ENCODE results near the gene TBC1D22A. TPM values are rescaled to one million over a fixed set of nuclear protein-coding genes. Genes with fewer than 3 reads are reported as not detected.

Gene TBC1D22A
- total and polyA plus RNA-seq, 2 experiments from 2014 or later = 9.6 to 13.3 TPM

- Mint-ChIP-seq H3K36me3 (ENCODE audit: low read depth) (no peaks in the 10 kb centered on the region), H3K9me3 (no peaks in the 10 kb centered on the region), H3K4me1 (peaks cover 16% of the 10 kb centered on the region; the same call in 2 of the 3 replicates), H3K4me3 (no peak overlapping the region), H3K27ac (no peak overlapping the region), H3K27me3 (ENCODE audit: insufficient read depth, low read depth, poor library complexity) (no peaks in the 10 kb centered on the region)
- TF ChIP-seq ZNF331 (CRISPR knock-in tag; IDR thresholded peaks at IDR 0.05; ENCODE audit: low read depth) = no peak
- TF ChIP-seq ZNF114 (CRISPR knock-in tag; IDR thresholded peaks at IDR 0.05) = no peak
- no peak for TF ChIP-seq POLR2AphosphoS5 (IDR thresholded peaks at IDR 0.05; ENCODE audit: low read depth)
- TF ChIP-seq JUNB (IDR thresholded peaks at IDR 0.05; ENCODE audit: unreplicated experiment) = no peak
- no peak for TF ChIP-seq CTCF (conservative IDR thresholded peaks at IDR 0.05; ENCODE audit: low read depth in 2 of 2)
- TF ChIP-seq, protein P1, sequence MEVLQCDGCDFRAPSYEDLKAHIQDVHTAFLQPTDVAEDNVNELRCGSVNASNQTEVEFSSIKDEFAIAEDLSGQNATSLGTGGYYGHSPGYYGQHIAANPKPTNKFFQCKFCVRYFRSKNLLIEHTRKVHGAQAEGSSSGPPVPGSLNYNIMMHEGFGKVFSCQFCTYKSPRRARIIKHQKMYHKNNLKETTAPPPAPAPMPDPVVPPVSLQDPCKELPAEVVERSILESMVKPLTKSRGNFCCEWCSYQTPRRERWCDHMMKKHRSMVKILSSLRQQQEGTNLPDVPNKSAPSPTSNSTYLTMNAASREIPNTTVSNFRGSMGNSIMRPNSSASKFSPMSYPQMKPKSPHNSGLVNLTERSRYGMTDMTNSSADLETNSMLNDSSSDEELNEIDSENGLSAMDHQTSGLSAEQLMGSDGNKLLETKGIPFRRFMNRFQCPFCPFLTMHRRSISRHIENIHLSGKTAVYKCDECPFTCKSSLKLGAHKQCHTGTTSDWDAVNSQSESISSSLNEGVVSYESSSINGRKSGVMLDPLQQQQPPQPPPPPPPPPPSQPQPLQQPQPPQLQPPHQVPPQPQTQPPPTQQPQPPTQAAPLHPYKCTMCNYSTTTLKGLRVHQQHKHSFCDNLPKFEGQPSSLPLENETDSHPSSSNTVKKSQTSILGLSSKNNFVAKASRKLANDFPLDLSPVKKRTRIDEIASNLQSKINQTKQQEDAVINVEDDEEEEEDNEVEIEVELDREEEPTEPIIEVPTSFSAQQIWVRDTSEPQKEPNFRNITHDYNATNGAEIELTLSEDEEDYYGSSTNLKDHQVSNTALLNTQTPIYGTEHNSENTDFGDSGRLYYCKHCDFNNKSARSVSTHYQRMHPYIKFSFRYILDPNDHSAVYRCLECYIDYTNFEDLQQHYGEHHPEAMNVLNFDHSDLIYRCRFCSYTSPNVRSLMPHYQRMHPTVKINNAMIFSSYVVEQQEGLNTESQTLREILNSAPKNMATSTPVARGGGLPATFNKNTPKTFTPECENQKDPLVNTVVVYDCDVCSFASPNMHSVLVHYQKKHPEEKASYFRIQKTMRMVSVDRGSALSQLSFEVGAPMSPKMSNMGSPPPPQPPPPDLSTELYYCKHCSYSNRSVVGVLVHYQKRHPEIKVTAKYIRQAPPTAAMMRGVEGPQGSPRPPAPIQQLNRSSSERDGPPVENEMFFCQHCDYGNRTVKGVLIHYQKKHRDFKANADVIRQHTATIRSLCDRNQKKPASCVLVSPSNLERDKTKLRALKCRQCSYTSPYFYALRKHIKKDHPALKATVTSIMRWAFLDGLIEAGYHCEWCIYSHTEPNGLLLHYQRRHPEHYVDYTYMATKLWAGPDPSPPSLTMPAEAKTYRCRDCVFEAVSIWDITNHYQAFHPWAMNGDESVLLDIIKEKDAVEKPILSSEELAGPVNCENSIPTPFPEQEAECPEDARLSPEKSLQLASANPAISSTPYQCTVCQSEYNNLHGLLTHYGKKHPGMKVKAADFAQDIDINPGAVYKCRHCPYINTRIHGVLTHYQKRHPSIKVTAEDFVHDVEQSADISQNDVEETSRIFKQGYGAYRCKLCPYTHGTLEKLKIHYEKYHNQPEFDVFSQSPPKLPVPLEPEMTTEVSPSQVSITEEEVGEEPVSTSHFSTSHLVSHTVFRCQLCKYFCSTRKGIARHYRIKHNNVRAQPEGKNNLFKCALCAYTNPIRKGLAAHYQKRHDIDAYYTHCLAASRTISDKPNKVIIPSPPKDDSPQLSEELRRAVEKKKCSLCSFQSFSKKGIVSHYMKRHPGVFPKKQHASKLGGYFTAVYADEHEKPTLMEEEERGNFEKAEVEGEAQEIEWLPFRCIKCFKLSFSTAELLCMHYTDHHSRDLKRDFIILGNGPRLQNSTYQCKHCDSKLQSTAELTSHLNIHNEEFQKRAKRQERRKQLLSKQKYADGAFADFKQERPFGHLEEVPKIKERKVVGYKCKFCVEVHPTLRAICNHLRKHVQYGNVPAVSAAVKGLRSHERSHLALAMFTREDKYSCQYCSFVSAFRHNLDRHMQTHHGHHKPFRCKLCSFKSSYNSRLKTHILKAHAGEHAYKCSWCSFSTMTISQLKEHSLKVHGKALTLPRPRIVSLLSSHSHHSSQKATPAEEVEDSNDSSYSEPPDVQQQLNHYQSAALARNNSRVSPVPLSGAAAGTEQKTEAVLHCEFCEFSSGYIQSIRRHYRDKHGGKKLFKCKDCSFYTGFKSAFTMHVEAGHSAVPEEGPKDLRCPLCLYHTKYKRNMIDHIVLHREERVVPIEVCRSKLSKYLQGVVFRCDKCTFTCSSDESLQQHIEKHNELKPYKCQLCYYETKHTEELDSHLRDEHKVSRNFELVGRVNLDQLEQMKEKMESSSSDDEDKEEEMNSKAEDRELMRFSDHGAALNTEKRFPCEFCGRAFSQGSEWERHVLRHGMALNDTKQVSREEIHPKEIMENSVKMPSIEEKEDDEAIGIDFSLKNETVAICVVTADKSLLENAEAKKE (CRISPR knock-in tag; IDR thresholded peaks at IDR 0.05) = no peak
- TF ChIP-seq EZH2phosphoT487 (IDR thresholded peaks at IDR 0.05; ENCODE audit: unreplicated experiment) = no peak
- TF ChIP-seq CREB1 (CRISPR knock-in tag; IDR thresholded peaks at IDR 0.05; ENCODE audit: low read depth) = no peak
- no peak for TF ChIP-seq ETS1 (IDR thresholded peaks at IDR 0.05)
- Histone ChIP-seq H3K27me3 (ENCODE audit: insufficient read depth) (no peaks in the 10 kb centered on the region), H3K79me2 (replicated peaks; ENCODE audit: insufficient read depth) (peaks cover 5% of the 10 kb centered on the region; the same call in 1 of the 2 replicates), H3K27ac (ENCODE audit: low read depth) (no peak overlapping the region), H3K9me2 (ENCODE audit: insufficient read depth) (no peaks in the 10 kb centered on the region), H2AFZ (no peak overlapping the region), H3F3A (replicated peaks; ENCODE audit: low read depth) (no peaks in the 10 kb centered on the region), H3K4me3 (no peak overlapping the region), H3K36me3 (ENCODE audit: insufficient read depth) (no peaks in the 10 kb centered on the region), H3K4me1 (ENCODE audit: insufficient read depth) (0 out of 2 replicates have a peak, but pooled peaks cover 2% of the 10 kb centered on the region), H4K20me1 (replicated peaks; ENCODE audit: insufficient read depth) (peaks cover 4% of the 10 kb centered on the region; the same call in 1 of the 2 replicates), H3K4me2 (no peak overlapping the region)
- ATAC-seq (no peak), DNase-seq (ENCODE audit: low spot score) (no peak)
Measured at GRCh38 chr22:46941968-46942798, 179.7 kb downstream of the TBC1D22A start.
